Erythroblast (primary cell): ENCODE results near the gene OAF.

Experiments
- GATA1 ChIP-seq: IDR thresholded peaks from 2 replicates; pipeline ENCODE4 v1.6.1; 2011; ENCODE audit warnings: low read depth, mild to moderate bottlenecking, control low read depth, low read length, moderate library complexity
- POLR2A ChIP-seq: IDR thresholded peaks from 2 replicates; pipeline ENCODE4 v1.6.1; 2011; ENCODE audit warnings: mild to moderate bottlenecking, low read length

- TF ChIP-seq POLR2A: no peak
- no peak for TF ChIP-seq GATA1
These were observed 18.1 kb downstream of the OAF start for GRCh38 chr11:120228794-120229384.
